ENCODE measurements around the gene CCDC107. TPM values are rescaled to one million over a fixed set of nuclear protein-coding genes. Genes with fewer than 3 reads are reported as not detected.

CCDC107 gene
- total and polyA plus RNA-seq, 8 donors = 9.2 to 25.6 (median 11.6) TPM

GRCh38 chr9:35662437-35662836, 4.3 kb downstream of the CCDC107 start:
- Histone ChIP-seq H3K27ac (peak overlapping the region in 1 of 2 donors; percentile 20), H3K9me3 (no peaks in the 10 kb centered on the region), H3K27me3 (no peaks in the 10 kb centered on the region), H3K4me1 (peaks cover 0 to 62% of the 10 kb centered on the region in 2 donors), H3K36me3 (peaks cover 0 to 21% of the 10 kb centered on the region in 2 donors), H3K4me3 (no peak overlapping the region)
- no peak for TF ChIP-seq CTCF (IDR thresholded peaks at IDR 0.05)
- ATAC-seq = no peak
- intact Hi-C loops (cut with DNase I) = loop anchor here in 1 of 2 donors (10.0 kb wide), 1 partner anchor 62 kb away; no protein-coding TSS in a partner anchor
- no peak for DNase-seq

GRCh38 chr9:35664531-35665470, 6.7 kb downstream of the CCDC107 start, which contains the start of gene ARHGEF39:
TSS of gene ARHGEF39 (minus strand) at chr9:35665195. CDS start at chr9:35665169, 26 bp downstream.
- Histone ChIP-seq H3K27ac (peak within 1 kb of the TSS in 1 of 2 donors; percentile 59), H3K4me3 (peak within 1 kb of the TSS; percentile 53), H3K36me3 (peaks cover 0 to 21% of the 10 kb centered on the region in 2 donors), H3K4me1 (peaks cover 0 to 49% of the 10 kb centered on the region in 2 donors), H3K9me3 (no peaks in the 10 kb centered on the region), H3K27me3 (no peaks in the 10 kb centered on the region)
- no peak for TF ChIP-seq CTCF (IDR thresholded peaks at IDR 0.05)
- intact Hi-C loops (cut with DNase I) = loop anchor here in 1 of 2 donors (10.0 kb wide), 1 partner anchor 60 kb away; no protein-coding TSS in a partner anchor
- DNase-seq (peak; percentile 71 to 97 (median 86)), ATAC-seq (peak; percentile 97)

GRCh38 chr9:35665471-35665818, 7.4 kb downstream of the CCDC107 start:
- intact Hi-C loops (cut with DNase I) = loop anchor here in 1 of 2 donors (10.0 kb wide), 1 partner anchor 59 kb away; no protein-coding TSS in a partner anchor
- DNase-seq = no peak
- peak overlapping the region in 1 of 2 donors; percentile 59 for H3K27ac ChIP-seq
- no peak for TF ChIP-seq CTCF (IDR thresholded peaks at IDR 0.05)
- ATAC-seq = no peak
- peak overlapping the region; percentile 53 for H3K4me3 ChIP-seq
- peaks cover 0 to 17% of the 10 kb centered on the region in 2 donors for H3K36me3 ChIP-seq
- H3K9me3 ChIP-seq = no peaks in the 10 kb centered on the region
- H3K4me1 ChIP-seq = peaks cover 0 to 44% of the 10 kb centered on the region in 2 donors
- H3K27me3 ChIP-seq = no peaks in the 10 kb centered on the region

GRCh38 chr9:35666045-35666444, 8.0 kb downstream of the CCDC107 start:
- Histone ChIP-seq H3K9me3 (no peaks in the 10 kb centered on the region), H3K36me3 (peaks cover 0 to 11% of the 10 kb centered on the region in 2 donors), H3K27me3 (no peaks in the 10 kb centered on the region), H3K27ac (no peak overlapping the region), H3K4me1 (peaks cover 0 to 38% of the 10 kb centered on the region in 2 donors), H3K4me3 (no peak overlapping the region)
- no peak for TF ChIP-seq CTCF (IDR thresholded peaks at IDR 0.05)
- intact Hi-C loops (cut with DNase I) = loop anchor here in 1 of 2 donors (10.0 kb wide), 1 partner anchor 59 kb away; no protein-coding TSS in a partner anchor
- no peak for DNase-seq
- no peak for ATAC-seq

GRCh38 chr9:35666549-35666948, 8.5 kb downstream of the CCDC107 start:
- no peak for DNase-seq
- Histone ChIP-seq H3K4me1 (peaks cover 0 to 33% of the 10 kb centered on the region in 2 donors), H3K36me3 (peaks cover 0 to 6% of the 10 kb centered on the region in 2 donors), H3K4me3 (no peak overlapping the region), H3K27me3 (no peaks in the 10 kb centered on the region), H3K9me3 (no peaks in the 10 kb centered on the region), H3K27ac (no peak overlapping the region)
- intact Hi-C loops (cut with DNase I) = loop anchor here in 1 of 2 donors (10.0 kb wide), 1 partner anchor 58 kb away; no protein-coding TSS in a partner anchor
- no peak for TF ChIP-seq CTCF (IDR thresholded peaks at IDR 0.05)
- ATAC-seq = no peak

All from left lung (tissue), 10 donors.